ENCODE data around the gene STK24.

The STK24 gene

GRCh38 chr13:98493042-98493712 lies 83.7 kb downstream of the STK24 start:
- no peak for DNase-seq (ENCODE audit: low read depth in 2 of 3, low spot score in 1 of 3)

- no peak for DNase-seq (ENCODE audit: low read depth in 2 of 3, low spot score in 1 of 3)
Observed at GRCh38 chr13:98492335-98493041, 84.4 kb downstream of the STK24 start.

GRCh38 chr13:98490866-98491265 lies 86.0 kb downstream of the STK24 start:
- DNase-seq (ENCODE audit: low read depth in 2 of 3, low spot score in 1 of 3): no peak

- no peak for DNase-seq (ENCODE audit: low read depth in 2 of 3, low spot score in 1 of 3)
Observed at GRCh38 chr13:98490195-98490836, 86.6 kb downstream of the STK24 start.

GRCh38 chr13:98489446-98490194 lies 87.3 kb downstream of the STK24 start:
- no peak for DNase-seq (ENCODE audit: low read depth in 2 of 3, low spot score in 1 of 3)

GRCh38 chr13:98488736-98489135 lies 88.2 kb downstream of the STK24 start:
- DNase-seq (ENCODE audit: low read depth in 2 of 3, low spot score in 1 of 3): no peak

GRCh38 chr13:98487522-98487921 lies 89.4 kb downstream of the STK24 start:
- DNase-seq (ENCODE audit: low read depth in 2 of 3, low spot score in 1 of 3): no peak

GRCh38 chr13:98487016-98487415 lies 89.9 kb downstream of the STK24 start:
- no peak for DNase-seq (ENCODE audit: low read depth in 2 of 3, low spot score in 1 of 3)

GRCh38 chr13:98486412-98486811 lies 90.5 kb downstream of the STK24 start:
- DNase-seq (ENCODE audit: low read depth in 2 of 3, low spot score in 1 of 3): no peak

- no peak for DNase-seq (ENCODE audit: low read depth in 2 of 3, low spot score in 1 of 3)
Observed at GRCh38 chr13:98485561-98485960, 91.3 kb downstream of the STK24 start.

- peak; percentile 47 to 67 (median 61) for DNase-seq (ENCODE audit: low read depth in 2 of 3, low spot score in 1 of 3)
Observed at GRCh38 chr13:98484289-98485219, 92.4 kb downstream of the STK24 start.

GRCh38 chr13:98483601-98484288 lies 93.2 kb downstream of the STK24 start:
- DNase-seq (ENCODE audit: low read depth in 2 of 3, low spot score in 1 of 3): no peak

GRCh38 chr13:98482476-98483444 lies 94.1 kb downstream of the STK24 start:
- no peak for DNase-seq (ENCODE audit: low read depth in 2 of 3, low spot score in 1 of 3)

- DNase-seq (ENCODE audit: low read depth in 2 of 3, low spot score in 1 of 3): peak; percentile 27 to 35 (median 30)
Observed at GRCh38 chr13:98480915-98481877, 95.7 kb downstream of the STK24 start.

GRCh38 chr13:98479496-98480003 lies 97.4 kb downstream of the STK24 start:
- no peak for DNase-seq (ENCODE audit: low read depth in 2 of 3, low spot score in 1 of 3)

GRCh38 chr13:98478189-98479129 lies 98.4 kb downstream of the STK24 start:
- DNase-seq (ENCODE audit: low read depth in 2 of 3, low spot score in 1 of 3): peak in 1 of 3 donors; percentile 17

All from stimulated activated CD4-positive, alpha-beta T cell treated with anti-CD3 and anti-CD28 coated beads, Interleukin-12 subunit alpha, Interleukin-12 subunit beta, amount 100 ng/mL, for 48 hours (primary cell).